Mammary epithelial cell (primary cell): ENCODE measurements around the gene RTN1.

ENCODE experiments used
- CTCF ChIP-seq, 2 donors: IDR thresholded peaks in 1 of 2; conservative IDR thresholded peaks in 1 of 2; 2 replicates each; pipeline ENCODE4 v1.5.1; 2011 to 2012; ENCODE audit warnings: inconsistent platforms in 2 of 2, low read length in 2 of 2, mild to moderate bottlenecking in 2 of 2, control low read depth in 1 of 2, low read depth in 1 of 2; ENCODE audit not compliant: insufficient read depth in 1 of 2; ENCODE audit errors: extremely low read depth in 1 of 2
- EZH2 ChIP-seq: IDR thresholded peaks from 2 replicates; pipeline ENCODE4 v1.6.1; 2012; ENCODE audit warnings: low read length, inconsistent platforms, borderline replicate concordance

- no peak for TF ChIP-seq CTCF (conservative IDR thresholded peaks at IDR 0.05 in 1 of 2, IDR thresholded peaks at IDR 0.05 in 1 of 2; ENCODE audit: extremely low read depth in 1 of 2, insufficient read depth in 1 of 2, low read depth in 1 of 2, low read length in 2 of 2)
- no peak for TF ChIP-seq EZH2
These were observed 180.2 kb downstream of the RTN1 start for GRCh38 chr14:59690426-59690825.
